Neural cell (in vitro differentiated cells): ENCODE results near the gene KLC3. TPM values are rescaled to one million over a fixed set of nuclear protein-coding genes. Genes with fewer than 3 reads are reported as not detected.

Experiments used
- H2AFZ ChIP-seq: fragments of 200-600, 300-800 bp; sonication (generic), shearing (Covaris generic); 2 replicates; pipeline ENCODE4 v1.6.0; 2014; ENCODE audit warnings: low read depth, mild to moderate bottlenecking, antibody characterized with exemption, low read length, moderate library complexity
- H3F3A ChIP-seq: fragments of 200-600 bp; shearing (Covaris generic); 2 replicates; pipeline ENCODE4 v1.6.1; 2016; ENCODE audit warnings: mild to moderate bottlenecking, moderate library complexity, mixed read lengths, antibody characterized with exemption, low read length; ENCODE audit not compliant: insufficient read depth, poor library complexity, severe bottlenecking
- H3K27ac ChIP-seq: fragments of 200-600, 300-800 bp; sonication (generic), shearing (Covaris generic); 2 replicates; pipeline ENCODE4 v1.5.1; 2014; ENCODE audit warnings: mild to moderate bottlenecking, low read length, moderate library complexity
- H3K27me3 ChIP-seq: fragments of 300-800, 200-600 bp; sonication (generic), shearing (Covaris generic); 2 replicates; pipeline ENCODE4 v1.6.0; 2014; ENCODE audit warnings: mild to moderate bottlenecking, low read depth, low read length, moderate library complexity; ENCODE audit not compliant: insufficient read depth
- H3K36me3 ChIP-seq: fragments of 300-800, 200-600 bp; sonication (generic), shearing (Covaris generic); 2 replicates; pipeline ENCODE4 v1.5.1; 2014; ENCODE audit warnings: mild to moderate bottlenecking, antibody characterized with exemption, low read length, moderate library complexity; ENCODE audit not compliant: insufficient read depth
- H3K4me2 ChIP-seq: fragments of 300-800, 200-600 bp; sonication (generic), shearing (Covaris generic); 2 replicates; pipeline ENCODE4 v1.6.0; 2014; ENCODE audit warnings: mild to moderate bottlenecking, low read length
- H3K4me3 ChIP-seq: fragments of 300-800, 200-600 bp; sonication (generic), shearing (Covaris generic); 2 replicates; pipeline ENCODE4 v1.5.1; 2014; ENCODE audit warnings: mild to moderate bottlenecking, low read length, moderate library complexity
- H3K79me2 ChIP-seq: fragments of 200-600 bp; shearing (Covaris generic); replicated peaks from 2 replicates; pipeline ENCODE4 v1.6.0; 2014; ENCODE audit warnings: mild to moderate bottlenecking, low read length, moderate library complexity; ENCODE audit not compliant: insufficient read depth
- H3K9ac ChIP-seq: fragments of 300-800, 200-600 bp; sonication (generic), shearing (Covaris generic); 2 replicates; pipeline ENCODE4 v1.6.1; 2016; ENCODE audit warnings: mild to moderate bottlenecking, low read length, mixed read lengths
- H3K9me2 ChIP-seq: fragments of 200-600 bp; shearing (Covaris generic); 2 replicates; pipeline ENCODE4 v1.6.1; 2016; ENCODE audit warnings: mild to moderate bottlenecking, low read length, mixed read lengths; ENCODE audit not compliant: insufficient read depth
- H3K9me3 ChIP-seq: fragments of 200-600, 300-800 bp; sonication (generic), shearing (Covaris generic); 2 replicates; pipeline ENCODE4 v1.6.1; 2016; ENCODE audit warnings: mild to moderate bottlenecking, mixed run types, low read length, moderate library complexity, mixed read lengths
- H4K20me1 ChIP-seq: fragments of 200-600 bp; shearing (Covaris generic); 2 replicates; pipeline ENCODE4 v1.6.1; 2016; ENCODE audit warnings: mild to moderate bottlenecking, mixed run types; ENCODE audit not compliant: insufficient read depth
- EP300 ChIP-seq: fragments of 450-650 bp; conservative IDR thresholded peaks from 2 replicates; pipeline ENCODE4 v1.6.1; 2014; ENCODE audit warnings: antibody characterized with exemption, mild to moderate bottlenecking, moderate library complexity; ENCODE audit not compliant: poor library complexity, severe bottlenecking
- EZH2 ChIP-seq: fragments of 200-600, 300-800 bp; shearing (Covaris generic), sonication (generic); IDR thresholded peaks from 2 replicates; pipeline ENCODE4 v1.6.1; 2014; ENCODE audit warnings: antibody characterized with exemption, low read length, borderline replicate concordance, mild to moderate bottlenecking; ENCODE audit not compliant: insufficient read depth, poor library complexity, severe bottlenecking
- MXI1 ChIP-seq: fragments of 450-650 bp; conservative IDR thresholded peaks from 2 replicates; pipeline ENCODE4 v1.6.1; 2014; ENCODE audit warnings: antibody characterized with exemption, mild to moderate bottlenecking; ENCODE audit not compliant: poor library complexity, severe bottlenecking
- POLR2AphosphoS5 ChIP-seq: IDR thresholded peaks from 2 replicates; pipeline ENCODE4 v1.6.1; 2012
- RAD21 ChIP-seq: fragments of 450-650 bp; conservative IDR thresholded peaks from 2 replicates; pipeline ENCODE4 v1.6.1; 2014; ENCODE audit warnings: antibody characterized with exemption, mild to moderate bottlenecking, moderate library complexity
- REST ChIP-seq: IDR thresholded peaks from 2 replicates; pipeline ENCODE4 v1.6.1; 2012; ENCODE audit warnings: borderline replicate concordance
- SMC3 ChIP-seq: fragments of 450-650 bp; conservative IDR thresholded peaks from 2 replicates; pipeline ENCODE4 v1.6.1; 2014; ENCODE audit warnings: antibody characterized with exemption, mild to moderate bottlenecking, moderate library complexity; ENCODE audit not compliant: poor library complexity
- TAF1 ChIP-seq: IDR thresholded peaks from 2 replicates; pipeline ENCODE4 v1.6.1; 2012; ENCODE audit warnings: low read depth
- polyA plus RNA-seq: library from polyadenylated mRNA; depleted of rRNA; stranded (reverse); fragments of >200 nt; gene quantifications from 2 replicates; pipeline ENCODE4 v1.2.3, GENCODE V29; 2014
- TF ChIP-seq, protein P1 (sequence below): fragments of 450-650 bp; IDR thresholded peaks from 2 replicates; pipeline ENCODE4 v1.5.1; 2014; ENCODE audit warnings: antibody characterized with exemption, mild to moderate bottlenecking, moderate library complexity; ENCODE audit not compliant: poor library complexity, severe bottlenecking

The KLC3 gene
- polyA plus RNA-seq, 1 donor from 2014 or later: not detected

GRCh38 chr19:45342911-45343310, 2.4 kb downstream of the KLC3 start:
- H3K9me2 ChIP-seq: no peaks in the 10 kb centered on the region
- no peak overlapping the region for H2AFZ ChIP-seq
- H3K9me3 ChIP-seq: no peaks in the 10 kb centered on the region
- no peaks in the 10 kb centered on the region for H3K79me2 ChIP-seq
- no peak for TF ChIP-seq EZH2
- TF ChIP-seq, protein P1, sequence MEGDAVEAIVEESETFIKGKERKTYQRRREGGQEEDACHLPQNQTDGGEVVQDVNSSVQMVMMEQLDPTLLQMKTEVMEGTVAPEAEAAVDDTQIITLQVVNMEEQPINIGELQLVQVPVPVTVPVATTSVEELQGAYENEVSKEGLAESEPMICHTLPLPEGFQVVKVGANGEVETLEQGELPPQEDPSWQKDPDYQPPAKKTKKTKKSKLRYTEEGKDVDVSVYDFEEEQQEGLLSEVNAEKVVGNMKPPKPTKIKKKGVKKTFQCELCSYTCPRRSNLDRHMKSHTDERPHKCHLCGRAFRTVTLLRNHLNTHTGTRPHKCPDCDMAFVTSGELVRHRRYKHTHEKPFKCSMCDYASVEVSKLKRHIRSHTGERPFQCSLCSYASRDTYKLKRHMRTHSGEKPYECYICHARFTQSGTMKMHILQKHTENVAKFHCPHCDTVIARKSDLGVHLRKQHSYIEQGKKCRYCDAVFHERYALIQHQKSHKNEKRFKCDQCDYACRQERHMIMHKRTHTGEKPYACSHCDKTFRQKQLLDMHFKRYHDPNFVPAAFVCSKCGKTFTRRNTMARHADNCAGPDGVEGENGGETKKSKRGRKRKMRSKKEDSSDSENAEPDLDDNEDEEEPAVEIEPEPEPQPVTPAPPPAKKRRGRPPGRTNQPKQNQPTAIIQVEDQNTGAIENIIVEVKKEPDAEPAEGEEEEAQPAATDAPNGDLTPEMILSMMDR: no peak
- no peak for TF ChIP-seq TAF1
- no peak for TF ChIP-seq MXI1
- no peak for TF ChIP-seq POLR2AphosphoS5
- TF ChIP-seq SMC3: no peak
- H3K9ac ChIP-seq: no peak overlapping the region
- no peak overlapping the region for H3K4me2 ChIP-seq
- no peak overlapping the region for H3K27ac ChIP-seq
- no peaks in the 10 kb centered on the region for H3K36me3 ChIP-seq
- no peaks in the 10 kb centered on the region for H4K20me1 ChIP-seq
- no peak overlapping the region for H3K4me3 ChIP-seq
- no peaks in the 10 kb centered on the region for H3F3A ChIP-seq
- peaks cover 33% of the 10 kb centered on the region for H3K27me3 ChIP-seq

DNA sequence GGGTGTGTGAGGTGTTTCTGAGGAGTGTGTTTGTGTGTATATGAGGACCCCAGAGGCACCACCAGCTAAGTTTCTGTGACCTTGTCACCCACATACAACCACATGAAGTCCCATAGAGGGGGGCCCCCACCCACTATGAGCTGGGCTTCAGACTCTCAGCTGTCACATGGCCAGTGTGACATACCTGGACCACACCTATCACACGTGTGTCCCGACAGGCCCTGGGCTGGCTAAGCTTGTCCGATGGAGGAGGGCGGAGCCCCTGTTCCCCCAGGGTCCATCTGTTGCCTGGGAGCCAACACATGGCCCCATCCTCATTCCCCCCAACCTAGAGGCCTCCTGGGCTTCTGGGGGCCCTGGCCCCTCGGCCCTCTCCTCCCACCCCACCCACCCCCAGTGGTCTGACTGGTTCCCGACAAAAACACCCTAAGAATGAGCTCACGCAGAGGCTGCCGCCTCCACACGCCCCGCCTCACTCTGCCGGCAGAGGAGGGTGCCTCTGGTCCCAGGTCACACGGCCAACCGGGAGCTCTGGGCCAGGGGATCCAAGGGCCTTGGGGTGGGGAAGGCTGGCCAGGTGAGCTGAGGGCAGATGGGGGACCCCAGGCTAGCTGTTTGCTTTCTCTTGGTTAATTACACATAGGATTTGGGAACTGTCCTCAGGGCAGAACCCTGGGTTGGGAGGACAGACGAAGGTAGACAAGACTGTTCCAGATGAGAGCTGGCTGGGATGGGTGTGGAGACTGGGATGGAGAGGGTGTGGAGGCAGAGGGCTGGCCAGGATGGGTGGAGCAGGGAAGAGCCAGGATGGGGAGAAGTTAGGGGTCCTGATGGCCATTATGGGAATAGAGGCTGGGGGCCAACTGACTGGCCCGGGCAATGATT, 4.3 kb downstream of the KLC3 start:
- H3K27me3 ChIP-seq: peaks cover 24% of the 10 kb centered on the region
- no peak overlapping the region for H3K27ac ChIP-seq
- H3K4me2 ChIP-seq: no peak overlapping the region
- H3K9ac ChIP-seq: no peak overlapping the region
- H3K79me2 ChIP-seq: no peaks in the 10 kb centered on the region
- no peaks in the 10 kb centered on the region for H3K9me3 ChIP-seq
- no peaks in the 10 kb centered on the region for H4K20me1 ChIP-seq
- H3K36me3 ChIP-seq: no peaks in the 10 kb centered on the region
- no peak overlapping the region for H2AFZ ChIP-seq
- no peaks in the 10 kb centered on the region for H3F3A ChIP-seq
- no peak overlapping the region for H3K4me3 ChIP-seq
- no peaks in the 10 kb centered on the region for H3K9me2 ChIP-seq
- TF ChIP-seq, protein P1: no peak
- TF ChIP-seq TAF1 (no peak), EZH2 (no peak), MXI1 (no peak), SMC3 (no peak), REST (no peak), POLR2AphosphoS5 (no peak), EP300 (no peak), RAD21 (no peak)
